SW 1271 (cell line): ENCODE results near the gene PRAME.
A peak's percentile ranks its signal among the peaks of the same experiment; 100 is the strongest.
"Not testable (repeated sequence)": the region's sequence is repeated elsewhere in the genome, so short reads cannot be mapped to it uniquely, and the experiment has no call there.

ENCODE experiments used
- DNase-seq, 2 experiments: peaks; one replicate each; lab custom pipeline; 2025; lab: John Stamatoyannopoulos, UW

PRAME gene

GRCh38 chr22:22558972-22559603, at the start of gene PRAME:
Gene PRAME (minus strand): TSS chr22:22559265. CDS start chr22:22556832, 2,433 bp downstream.
- DNase-seq = peak; percentile 38 to 80

- not testable (repeated sequence) for DNase-seq
Observed at GRCh38 chr22:22608022-22608421, 49.0 kb upstream of the PRAME start.

- no peak for DNase-seq
Observed at GRCh38 chr22:22605074-22605404, 46.0 kb upstream of the PRAME start.

- DNase-seq = no peak
Observed at GRCh38 chr22:22604326-22605073, 45.4 kb upstream of the PRAME start.

GRCh38 chr22:22603470-22603947, 44.4 kb upstream of the PRAME start:
- no peak for DNase-seq

GRCh38 chr22:22600531-22601261, 41.6 kb upstream of the PRAME start:
- DNase-seq = no peak

GRCh38 chr22:22599248-22599647, 40.2 kb upstream of the PRAME start:
- DNase-seq = no peak

GRCh38 chr22:22598144-22598543, 39.1 kb upstream of the PRAME start:
- DNase-seq = no peak

GRCh38 chr22:22595001-22595835, 36.2 kb upstream of the PRAME start:
- DNase-seq = no peak

- DNase-seq = peak in 1 of 2 experiments; percentile 6
Observed at GRCh38 chr22:22593964-22594656, 35.0 kb upstream of the PRAME start.

GRCh38 chr22:22593250-22593649, 34.2 kb upstream of the PRAME start:
- DNase-seq = no peak

- no peak for DNase-seq
Observed at GRCh38 chr22:22591348-22592299, 32.6 kb upstream of the PRAME start.

- no peak for DNase-seq
Observed at GRCh38 chr22:22590136-22590891, 31.2 kb upstream of the PRAME start.

GRCh38 chr22:22588485-22589164, 29.6 kb upstream of the PRAME start:
- no peak for DNase-seq

GRCh38 chr22:22587577-22588188, 28.6 kb upstream of the PRAME start:
- DNase-seq = no peak

GRCh38 chr22:22584722-22585121, 25.7 kb upstream of the PRAME start:
- no peak for DNase-seq

- DNase-seq = no peak
Observed at GRCh38 chr22:22583030-22583429, 24.0 kb upstream of the PRAME start.

GRCh38 chr22:22581524-22581923, 22.5 kb upstream of the PRAME start:
- not testable (repeated sequence) for DNase-seq
